Liver (tissue), 9 donors: ENCODE results near the gene CAMK1D. TPM values are rescaled to one million over a fixed set of nuclear protein-coding genes. Genes with fewer than 3 reads are reported as not detected.

Experiments used
- DNase-seq: peaks from one replicate; pipeline ENCODE4 v3.0.0-alpha.2; 2017; ENCODE audit warnings: low spot score
- H3K27ac ChIP-seq, 2 donors: one replicate each; pipeline ENCODE4 v1.7.0; 2013; ENCODE audit warnings: inconsistent platforms in 2 of 2, low read length in 2 of 2, control low read depth in 1 of 2, low read depth in 1 of 2, mild to moderate bottlenecking in 1 of 2
- H3K27me3 ChIP-seq, 4 donors: one replicate each; pipeline versions ENCODE4 v1.6.1 to v1.7.0; 2013; ENCODE audit warnings: low read length in 3 of 4, inconsistent platforms in 1 of 4, mild to moderate bottlenecking in 1 of 4, moderate library complexity in 1 of 4; ENCODE audit not compliant: control insufficient read depth in 4 of 4, insufficient read depth in 4 of 4
- H3K36me3 ChIP-seq, 4 donors: one replicate each; pipeline versions ENCODE4 v1.6.1 to v1.7.0; 2013; ENCODE audit warnings: low read length in 3 of 4, mild to moderate bottlenecking in 3 of 4, low read depth in 1 of 4, moderate library complexity in 1 of 4; ENCODE audit not compliant: control insufficient read depth in 4 of 4, insufficient read depth in 3 of 4
- H3K4me1 ChIP-seq, 4 donors: one replicate each; pipeline versions ENCODE4 v1.6.1 to v1.7.0; 2013; ENCODE audit warnings: low read length in 3 of 4, mild to moderate bottlenecking in 3 of 4, moderate library complexity in 1 of 4; ENCODE audit not compliant: control insufficient read depth in 4 of 4, insufficient read depth in 4 of 4
- H3K4me3 ChIP-seq, 3 donors: one replicate each; pipeline versions ENCODE4 v1.6.1 to v1.7.0; 2013; ENCODE audit warnings: low read length in 3 of 3, control low read depth in 1 of 3, low read depth in 1 of 3, mild to moderate bottlenecking in 1 of 3
- H3K9ac ChIP-seq, 2 donors: one replicate each; pipeline ENCODE4 v1.7.0; 2013; ENCODE audit warnings: low read length in 2 of 2, mild to moderate bottlenecking in 2 of 2, moderate library complexity in 2 of 2, control low read depth in 1 of 2, low read depth in 1 of 2
- H3K9me3 ChIP-seq, 4 donors: one replicate each; pipeline versions ENCODE4 v1.6.1 to v1.7.0; 2013; ENCODE audit warnings: low read length in 3 of 4; ENCODE audit not compliant: control insufficient read depth in 4 of 4
- ATF3 ChIP-seq: IDR thresholded peaks from 2 replicates; pipeline ENCODE4 v1.6.1; 2016; ENCODE audit warnings: antibody characterized with exemption
- CTCF ChIP-seq: fragments of 150-350 bp; IDR thresholded peaks from 2 replicates; pipeline ENCODE4 v1.5.1; 2017; ENCODE audit warnings: improper control_type of control experiment, low read depth, low read length; ENCODE audit not compliant: missing input control
- EGR1 ChIP-seq, 2 donors: IDR thresholded peaks; 2 replicates each; pipeline ENCODE4 v1.6.1; 2016 to 2018; ENCODE audit warnings: antibody characterized with exemption in 2 of 2, low read depth in 2 of 2
- FOXA2 ChIP-seq: IDR thresholded peaks from 2 replicates; pipeline ENCODE4 v1.6.1; 2016; ENCODE audit warnings: antibody characterized with exemption
- GABPA ChIP-seq, 2 donors: IDR thresholded peaks in 1 of 2; conservative IDR thresholded peaks in 1 of 2; 2 replicates each; pipeline ENCODE4 v1.6.1; 2016; ENCODE audit warnings: antibody characterized with exemption in 2 of 2, mild to moderate bottlenecking in 1 of 2, moderate library complexity in 1 of 2
- HNF4A ChIP-seq, 2 donors: conservative IDR thresholded peaks; 2 replicates each; pipeline ENCODE4 v1.6.1; 2016; ENCODE audit warnings: antibody characterized with exemption in 2 of 2, mild to moderate bottlenecking in 2 of 2
- HNF4G ChIP-seq: IDR thresholded peaks from 2 replicates; pipeline ENCODE4 v1.6.1; 2016; ENCODE audit warnings: antibody characterized with exemption
- REST ChIP-seq: IDR thresholded peaks from 2 replicates; pipeline ENCODE4 v1.6.1; 2016; ENCODE audit warnings: antibody characterized with exemption, mild to moderate bottlenecking
- TAF1 ChIP-seq: conservative IDR thresholded peaks from 2 replicates; pipeline ENCODE4 v1.6.1; 2016; ENCODE audit warnings: antibody characterized with exemption, mild to moderate bottlenecking
- WGBS: extraction: QIAGEN DNeasy Blood & Tissue Kit; methylation state at CpG from one replicate; pipeline ENCODE4 v1.1.7; 2013; 5-methylcytosine and 5-hydroxymethylcytosine counted together
- polyA plus RNA-seq, 2 donors: library from polyadenylated mRNA; stranded (reverse) in 1 of 2; unstranded in 1 of 2; fragments of 200-250 nt in 1 of 2; fragments of >200 nt in 1 of 2; fragmentation: Nextera tagmentation in 1 of 2; extraction: Ambion mirVana in 1 of 2; gene quantifications; one replicate each; pipeline versions ENCODE4 v1.2.1 to v1.2.3, GENCODE V29; 2013 to 2015
- total RNA-seq, 2 donors: library from RNA; depleted of rRNA; stranded (reverse); fragments of >200 nt; gene quantifications; one replicate each; pipeline ENCODE4 v1.2.3, GENCODE V29; 2014
- donor health status: healthy.
- donor health status: healthy.
- donor health status: healthy.
- donor health status: healthy.
- donor health status: healthy.

Gene CAMK1D
- total and polyA plus RNA-seq, 4 donors, result 2.7 to 10.1 (median 4.2) TPM

- H3K4me1 ChIP-seq, result peaks cover 0 to 9% (median 2%) of the 10 kb centered on the region in 4 donors
- H3K27me3 ChIP-seq, result no peaks in the 10 kb centered on the region
- no peak overlapping the region for H3K27ac ChIP-seq
- TF ChIP-seq CTCF (no peak), HNF4A (conservative IDR thresholded peaks at IDR 0.05) (no peak), FOXA2 (no peak), EGR1 (IDR thresholded peaks at IDR 0.05; ENCODE audit: low read depth in 2 of 2) (no peak), TAF1 (no peak), HNF4G (no peak), ATF3 (no peak)
- H3K9me3 ChIP-seq, result no peaks in the 10 kb centered on the region
- 91% methylated on average over 11 of the region's 11 CpGs for WGBS
- H3K9ac ChIP-seq, result no peak overlapping the region
- no peaks in the 10 kb centered on the region for H3K36me3 ChIP-seq
- H3K4me3 ChIP-seq, result no peak overlapping the region
- DNase-seq, result no peak
Measured at GRCh38 chr10:12848439-12849173, 499.3 kb downstream of the CAMK1D start.

- Histone ChIP-seq H3K27me3 (no peaks in the 10 kb centered on the region), H3K4me3 (no peak overlapping the region), H3K4me1 (peaks cover 0 to 9% (median 2%) of the 10 kb centered on the region in 4 donors), H3K9ac (no peak overlapping the region), H3K36me3 (no peaks in the 10 kb centered on the region), H3K9me3 (no peaks in the 10 kb centered on the region), H3K27ac (no peak overlapping the region)
- 61% methylated on average over 20 of the region's 20 CpGs for WGBS
- TF ChIP-seq EGR1 (IDR thresholded peaks at IDR 0.05; ENCODE audit: low read depth in 2 of 2) (no peak), GABPA (IDR thresholded peaks at IDR 0.05 in 1 of 2, conservative IDR thresholded peaks at IDR 0.05 in 1 of 2) (no peak), HNF4A (conservative IDR thresholded peaks at IDR 0.05) (no peak), REST (no peak)
- no peak for DNase-seq
Measured at GRCh38 chr10:12849319-12850181, 500.2 kb downstream of the CAMK1D start.
